HUES64 (cell line): ENCODE measurements around the gene LAG3.

Source experiments
- H3K27ac ChIP-seq: 2 replicates; pipeline ENCODE4 v1.7.0; 2013; ENCODE audit warnings: low read depth, low read length, inconsistent platforms
- H3K27me3 ChIP-seq: 2 replicates; pipeline ENCODE4 v1.6.1; 2013; ENCODE audit warnings: mild to moderate bottlenecking, low read length; ENCODE audit not compliant: insufficient read depth
- H3K36me3 ChIP-seq: 2 replicates; pipeline ENCODE4 v1.6.1; 2013; ENCODE audit warnings: mild to moderate bottlenecking, low read length; ENCODE audit not compliant: insufficient read depth
- H3K4me1 ChIP-seq: 2 replicates; pipeline ENCODE4 v1.6.1; 2013; ENCODE audit warnings: mild to moderate bottlenecking, low read length, moderate library complexity; ENCODE audit not compliant: insufficient read depth
- H3K4me3 ChIP-seq: 2 replicates; pipeline ENCODE4 v1.5.1; 2013; ENCODE audit warnings: mild to moderate bottlenecking, low read length, moderate library complexity
- H3K9ac ChIP-seq: 2 replicates; pipeline ENCODE4 v1.6.1; 2013; ENCODE audit warnings: mild to moderate bottlenecking, low read depth, low read length
- H3K9me3 ChIP-seq: 2 replicates; pipeline ENCODE4 v1.6.1; 2013; ENCODE audit warnings: low read depth, low read length; ENCODE audit not compliant: insufficient read depth
- WGBS: fragments of 150-250, 120-280 bp; methylation state at CpG from one replicate; pipeline ENCODE4 v1.1.7; 2013; ENCODE audit warnings: missing lambda C conversion rate; 5-methylcytosine and 5-hydroxymethylcytosine counted together

Gene LAG3

DNA sequence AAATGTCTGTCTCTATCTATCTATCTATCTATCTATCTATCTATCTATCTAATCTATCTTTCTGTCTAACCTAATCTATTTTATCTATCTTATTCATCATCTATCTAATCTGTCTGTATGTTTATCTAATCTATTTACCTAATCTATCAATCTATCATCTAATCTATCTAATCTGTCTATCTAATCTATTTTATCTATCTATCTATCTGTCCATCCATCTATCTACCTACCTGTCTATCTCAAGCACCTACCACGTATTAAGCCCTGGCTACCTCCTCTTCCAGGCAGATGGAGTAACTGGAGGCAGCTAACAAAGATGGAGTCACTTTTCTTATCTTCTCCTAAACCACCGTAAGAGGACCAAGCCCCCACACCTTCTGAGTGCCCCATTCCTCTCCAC, 22.8 kb downstream of the LAG3 start:
- no peak overlapping the region for H3K4me3 ChIP-seq
- no peaks in the 10 kb centered on the region for H3K9me3 ChIP-seq
- no peaks in the 10 kb centered on the region for H3K36me3 ChIP-seq
- no peaks in the 10 kb centered on the region for H3K27me3 ChIP-seq
- peaks cover 4% of the 10 kb centered on the region; the same call in 1 of the 2 replicates for H3K4me1 ChIP-seq
- H3K9ac ChIP-seq = no peak overlapping the region
- H3K27ac ChIP-seq = no peak overlapping the region
- 78% methylated on average over 2 of the region's 2 CpGs for WGBS

DNA sequence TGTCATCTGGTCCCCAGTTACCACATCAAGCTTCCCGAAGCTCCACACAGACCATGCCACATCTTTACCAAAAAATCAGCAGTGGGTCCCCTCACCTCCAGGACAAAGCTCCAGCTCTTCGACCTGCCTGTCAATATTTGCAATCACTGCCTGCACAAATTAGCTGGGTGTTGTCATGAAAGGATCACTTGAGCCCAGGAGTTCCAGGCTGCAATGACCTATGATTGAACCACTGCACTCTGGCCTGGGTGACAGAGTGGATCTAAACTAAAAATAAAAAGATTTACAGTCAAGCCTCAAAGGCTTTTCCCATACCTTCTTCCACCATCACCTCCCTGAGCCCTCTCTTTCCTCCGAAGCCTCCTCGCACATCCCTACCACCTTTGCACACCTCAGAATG, 24.3 kb downstream of the LAG3 start:
- no peaks in the 10 kb centered on the region for H3K27me3 ChIP-seq
- WGBS = 91% methylated on average over 4 of the region's 4 CpGs
- peaks cover 4% of the 10 kb centered on the region; the same call in 1 of the 2 replicates for H3K4me1 ChIP-seq
- H3K9ac ChIP-seq = no peak overlapping the region
- H3K36me3 ChIP-seq = no peaks in the 10 kb centered on the region
- no peaks in the 10 kb centered on the region for H3K9me3 ChIP-seq
- no peak overlapping the region for H3K4me3 ChIP-seq
- no peak overlapping the region for H3K27ac ChIP-seq

DNA sequence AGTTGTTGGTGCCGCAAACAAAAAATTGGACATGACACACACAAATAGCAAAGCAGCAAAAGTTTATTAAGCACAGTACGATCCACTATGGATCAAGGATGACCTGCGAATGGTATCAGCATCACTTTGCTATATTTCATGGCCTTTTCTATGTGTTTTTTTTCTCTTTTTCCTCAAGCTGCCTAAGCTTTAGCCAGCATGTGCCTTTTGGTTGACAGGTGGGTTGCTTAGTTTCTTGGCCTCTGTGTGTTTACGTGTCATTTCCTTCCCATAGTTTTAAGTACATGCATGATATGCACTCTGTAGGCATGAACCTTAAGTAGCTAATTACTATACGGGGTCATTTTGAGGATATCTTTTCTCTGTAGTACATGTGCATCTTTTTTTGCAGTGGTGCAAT, 26.8 kb downstream of the LAG3 start:
- no peaks in the 10 kb centered on the region for H3K27me3 ChIP-seq
- WGBS = 89% methylated on average over 5 of the region's 5 CpGs
- no peak overlapping the region for H3K4me3 ChIP-seq
- no peaks in the 10 kb centered on the region for H3K36me3 ChIP-seq
- no peaks in the 10 kb centered on the region for H3K4me1 ChIP-seq
- no peak overlapping the region for H3K9ac ChIP-seq
- no peaks in the 10 kb centered on the region for H3K9me3 ChIP-seq
- H3K27ac ChIP-seq = no peak overlapping the region

DNA sequence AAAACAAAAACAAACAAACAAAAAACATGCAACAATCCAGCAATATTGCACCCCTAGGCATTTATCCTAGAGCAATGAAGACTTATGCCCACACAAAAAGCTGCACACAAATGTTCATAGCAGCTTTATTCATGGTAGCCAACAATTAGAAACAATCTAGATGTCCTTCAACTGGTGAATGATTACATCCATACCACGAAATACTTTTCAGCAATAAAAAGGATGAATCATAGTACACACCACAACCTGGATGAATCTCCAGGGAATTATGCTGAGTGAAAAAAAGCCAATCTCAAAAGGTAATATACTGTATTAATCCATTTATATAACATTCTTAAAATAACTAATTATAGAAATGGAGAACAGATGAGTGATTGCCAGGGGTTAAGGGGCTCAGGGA, 34.9 kb downstream of the LAG3 start:
- Histone ChIP-seq H3K36me3 (no peaks in the 10 kb centered on the region), H3K4me3 (no peak overlapping the region), H3K27ac (no peak overlapping the region), H3K9ac (no peak overlapping the region), H3K27me3 (no peaks in the 10 kb centered on the region), H3K4me1 (peaks cover 13% of the 10 kb centered on the region), H3K9me3 (no peaks in the 10 kb centered on the region)
- 90% methylated on average over 1 of the region's 1 CpG for WGBS

DNA sequence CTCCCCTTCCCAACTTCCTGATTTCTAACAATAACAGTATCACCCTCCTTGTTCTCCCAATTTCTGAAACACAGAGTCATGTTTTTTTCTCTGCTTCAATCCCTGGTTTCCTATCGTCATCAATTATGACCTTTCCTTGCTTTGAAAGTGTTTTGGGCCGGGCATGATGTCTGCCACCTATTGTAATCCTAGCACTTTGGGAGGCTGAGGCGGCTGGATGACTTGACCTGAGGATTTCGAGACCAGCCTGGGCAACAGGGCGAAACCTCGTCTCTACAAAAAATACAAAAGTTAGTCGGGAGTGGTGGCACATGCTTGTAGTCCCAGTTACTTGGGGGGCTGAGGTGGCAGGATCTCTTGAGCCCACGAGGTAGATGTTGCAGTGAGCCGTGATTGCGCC, 36.7 kb downstream of the LAG3 start:
- 82% methylated on average over 10 of the region's 10 CpGs for WGBS
- no peak overlapping the region for H3K4me3 ChIP-seq
- H3K36me3 ChIP-seq = no peaks in the 10 kb centered on the region
- no peaks in the 10 kb centered on the region for H3K27me3 ChIP-seq
- no peak overlapping the region for H3K27ac ChIP-seq
- H3K9ac ChIP-seq = no peak overlapping the region
- no peaks in the 10 kb centered on the region for H3K9me3 ChIP-seq
- H3K4me1 ChIP-seq = peaks cover 13% of the 10 kb centered on the region

DNA sequence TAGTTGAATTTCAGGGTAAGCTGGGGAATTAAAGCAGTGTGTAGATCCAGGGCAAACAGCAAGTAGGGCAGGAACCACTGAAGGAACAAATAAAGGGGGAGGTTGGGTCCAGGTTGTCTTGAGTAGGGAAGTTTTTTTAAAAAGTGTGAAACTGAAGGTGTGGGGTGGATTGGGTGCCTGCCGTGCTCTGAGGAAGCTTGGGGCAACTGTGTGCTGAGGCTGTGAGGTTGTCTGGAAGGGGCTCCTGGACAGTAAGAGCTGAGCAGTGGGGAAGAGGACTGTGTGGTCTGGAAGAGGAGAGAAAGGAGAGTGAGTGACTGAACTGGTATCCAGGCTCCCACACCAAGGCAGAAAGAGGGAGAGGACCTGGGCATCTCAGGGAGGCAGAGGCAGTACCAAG, 38.4 kb downstream of the LAG3 start:
- WGBS = 91% methylated on average over 1 of the region's 1 CpG
- Histone ChIP-seq H3K27me3 (0 out of 2 replicates have a peak, but pooled peaks cover 3% of the 10 kb centered on the region), H3K9me3 (no peaks in the 10 kb centered on the region), H3K9ac (no peak overlapping the region), H3K27ac (no peak overlapping the region), H3K36me3 (no peaks in the 10 kb centered on the region), H3K4me1 (peaks cover 13% of the 10 kb centered on the region), H3K4me3 (no peak overlapping the region)

DNA sequence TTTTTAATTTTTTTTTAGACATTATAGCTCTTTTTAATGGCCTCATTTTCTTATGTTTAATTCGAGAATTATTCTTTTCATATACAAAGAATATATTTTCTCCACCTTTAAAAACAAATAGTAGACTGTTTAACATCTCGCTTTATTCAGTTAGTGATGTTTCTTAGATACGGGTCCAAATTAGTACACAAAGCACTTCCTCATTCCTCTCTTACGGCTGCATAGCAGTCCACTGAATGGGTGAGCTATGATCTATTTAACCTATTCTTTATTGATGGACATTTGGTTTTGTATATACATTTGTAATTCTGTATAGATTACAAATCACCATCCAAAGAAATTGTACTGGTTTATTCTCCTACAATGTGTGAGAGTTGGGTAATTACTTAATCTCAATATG, 41.0 kb downstream of the LAG3 start:
- 100% methylated on average over 1 of the region's 4 CpGs for WGBS
- Histone ChIP-seq H3K27me3 (0 out of 2 replicates have a peak, but pooled peaks cover 3% of the 10 kb centered on the region), H3K9me3 (no peaks in the 10 kb centered on the region), H3K9ac (no peak overlapping the region), H3K27ac (no peak overlapping the region), H3K4me3 (no peak overlapping the region), H3K4me1 (peaks cover 14% of the 10 kb centered on the region), H3K36me3 (no peaks in the 10 kb centered on the region)

DNA sequence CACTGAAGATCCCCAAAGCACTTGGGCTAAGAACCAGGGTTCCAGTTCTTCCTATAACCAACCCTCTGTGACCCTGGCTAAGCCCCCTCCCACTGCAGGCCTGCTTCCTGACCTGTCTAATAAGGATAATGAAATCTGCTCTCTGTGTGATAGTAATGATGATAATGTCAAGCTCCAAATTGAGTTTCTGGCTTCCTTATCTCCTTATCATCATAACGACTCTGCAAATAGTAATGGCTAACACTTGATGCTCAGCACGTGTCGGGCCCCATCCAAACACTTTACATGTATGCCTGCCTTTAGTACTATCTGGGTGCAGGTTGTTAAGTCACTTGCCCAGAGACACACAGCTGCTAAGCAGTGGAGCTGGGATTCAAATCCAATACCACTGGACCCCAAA, 44.3 kb downstream of the LAG3 start:
- no peak overlapping the region for H3K27ac ChIP-seq
- peaks cover 12% of the 10 kb centered on the region for H3K27me3 ChIP-seq
- H3K9me3 ChIP-seq = no peaks in the 10 kb centered on the region
- H3K4me1 ChIP-seq = peaks cover 28% of the 10 kb centered on the region
- 86% methylated on average over 3 of the region's 3 CpGs for WGBS
- H3K4me3 ChIP-seq = no peak overlapping the region
- H3K36me3 ChIP-seq = no peaks in the 10 kb centered on the region
- H3K9ac ChIP-seq = no peak overlapping the region

DNA sequence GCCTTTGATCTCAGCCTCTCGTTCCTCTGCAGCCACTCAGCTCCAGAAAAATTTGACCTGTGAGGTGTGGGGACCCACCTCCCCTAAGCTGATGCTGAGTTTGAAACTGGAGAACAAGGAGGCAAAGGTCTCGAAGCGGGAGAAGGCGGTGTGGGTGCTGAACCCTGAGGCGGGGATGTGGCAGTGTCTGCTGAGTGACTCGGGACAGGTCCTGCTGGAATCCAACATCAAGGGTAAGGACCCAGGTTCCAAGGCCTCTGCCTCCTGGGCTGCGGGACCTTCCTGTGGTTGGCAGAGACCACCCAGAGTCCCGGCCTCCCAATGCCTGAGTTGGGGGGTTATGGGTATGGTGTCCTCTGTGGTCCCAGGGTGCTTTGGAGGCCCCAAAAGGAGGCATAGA, 44.8 kb downstream of the LAG3 start:
- H3K27ac ChIP-seq = no peak overlapping the region
- 88% methylated on average over 8 of the region's 8 CpGs for WGBS
- no peak overlapping the region for H3K9ac ChIP-seq
- H3K9me3 ChIP-seq = no peaks in the 10 kb centered on the region
- H3K27me3 ChIP-seq = peaks cover 16% of the 10 kb centered on the region
- no peak overlapping the region for H3K4me3 ChIP-seq
- no peaks in the 10 kb centered on the region for H3K36me3 ChIP-seq
- peaks cover 31% of the 10 kb centered on the region for H3K4me1 ChIP-seq

DNA sequence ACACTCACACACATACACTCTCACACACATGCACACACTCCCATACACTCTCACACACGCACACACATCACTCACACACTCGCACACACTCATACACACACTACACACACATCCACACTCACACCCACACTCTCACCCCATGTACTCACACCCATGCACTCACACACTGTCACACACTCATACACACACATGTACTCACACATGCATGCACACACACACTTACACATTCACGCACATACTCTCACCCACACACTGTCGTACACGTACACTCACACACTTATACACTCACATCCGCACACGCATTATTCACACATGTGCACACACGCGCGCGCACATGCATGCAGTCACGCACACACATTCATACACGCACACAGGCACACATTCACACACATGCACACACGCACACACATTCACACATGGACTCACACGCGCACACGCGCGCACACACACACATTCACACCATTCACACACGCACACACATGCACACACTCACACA, 45.4 kb downstream of the LAG3 start:
- H3K27ac ChIP-seq = no peak overlapping the region
- H3K36me3 ChIP-seq = no peaks in the 10 kb centered on the region
- no peaks in the 10 kb centered on the region for H3K9me3 ChIP-seq
- peaks cover 19% of the 10 kb centered on the region for H3K27me3 ChIP-seq
- peaks cover 36% of the 10 kb centered on the region for H3K4me1 ChIP-seq
- no peak overlapping the region for H3K4me3 ChIP-seq
- no peak overlapping the region for H3K9ac ChIP-seq
- WGBS = 90% methylated on average over 20 of the region's 20 CpGs

DNA sequence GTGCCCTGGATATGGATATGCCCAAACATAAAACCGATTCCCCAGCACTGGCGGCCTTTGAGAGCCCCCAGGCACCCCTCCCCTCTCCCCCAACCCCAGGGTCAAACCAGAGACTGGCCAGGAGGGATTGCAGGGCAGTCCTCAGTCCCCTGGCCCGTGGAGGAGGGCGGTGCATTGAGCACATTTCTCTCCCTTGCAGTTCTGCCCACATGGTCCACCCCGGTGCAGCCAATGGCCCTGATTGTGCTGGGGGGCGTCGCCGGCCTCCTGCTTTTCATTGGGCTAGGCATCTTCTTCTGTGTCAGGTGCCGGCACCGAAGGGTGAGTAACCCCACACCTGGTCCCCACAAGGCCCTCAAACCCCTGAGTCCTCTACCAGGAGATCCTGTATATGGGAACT, 45.9 kb downstream of the LAG3 start:
- no peak overlapping the region for H3K9ac ChIP-seq
- no peak overlapping the region; the same call in 1 of the 2 replicates for H3K27ac ChIP-seq
- H3K36me3 ChIP-seq = no peaks in the 10 kb centered on the region
- H3K4me3 ChIP-seq = peak overlapping the region; percentile 5; the same call in 1 of the 2 replicates
- peaks cover 42% of the 10 kb centered on the region for H3K4me1 ChIP-seq
- H3K27me3 ChIP-seq = peaks cover 24% of the 10 kb centered on the region
- H3K9me3 ChIP-seq = no peaks in the 10 kb centered on the region
- 60% methylated on average over 10 of the region's 10 CpGs for WGBS

DNA sequence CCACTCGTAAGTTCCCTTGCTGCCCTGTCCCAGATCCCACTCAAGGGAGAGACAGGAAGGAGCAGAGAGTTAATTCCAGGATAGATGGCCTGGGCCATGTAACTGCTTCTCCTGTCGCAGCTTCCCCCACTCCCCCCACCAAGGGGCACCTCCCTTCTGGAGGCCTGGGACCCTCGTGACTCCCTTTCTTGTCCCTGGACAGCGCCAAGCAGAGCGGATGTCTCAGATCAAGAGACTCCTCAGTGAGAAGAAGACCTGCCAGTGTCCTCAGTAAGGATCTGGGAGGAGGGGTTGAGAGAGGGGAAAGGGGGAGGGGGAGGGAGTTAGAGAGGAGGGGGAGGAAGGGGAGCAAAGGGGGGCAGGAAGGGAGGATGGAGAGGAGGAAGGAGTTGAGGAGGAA, 46.3 kb downstream of the LAG3 start:
- Histone ChIP-seq H3K4me1 (peaks cover 44% of the 10 kb centered on the region), H3K9me3 (no peaks in the 10 kb centered on the region), H3K36me3 (no peaks in the 10 kb centered on the region), H3K4me3 (peak overlapping the region; percentile 5; the same call in 1 of the 2 replicates), H3K27ac (no peak overlapping the region; the same call in 1 of the 2 replicates), H3K27me3 (peaks cover 24% of the 10 kb centered on the region), H3K9ac (no peak overlapping the region)
- 72% methylated on average over 5 of the region's 5 CpGs for WGBS
